ENCODE measurements around the gene CLASP2. TPM values are rescaled to one million over a fixed set of nuclear protein-coding genes. Genes with fewer than 3 reads are reported as not detected.

CLASP2 gene
- total RNA-seq, 1 donor from 2014 or later, result 125 TPM

- H3K27me3 ChIP-seq, result no peaks in the 10 kb centered on the region
- H3K36me3 Mint-ChIP-seq, result no peaks in the 10 kb centered on the region
- no peak overlapping the region for H2AFZ ChIP-seq (replicated peaks)
- H3K4me1 ChIP-seq, result no peaks in the 10 kb centered on the region
- H3K9me3 ChIP-seq (ENCODE audit: low read depth), result no peaks in the 10 kb centered on the region
- H3K27ac ChIP-seq, result no peak overlapping the region
- no peak overlapping the region for H3K4me3 ChIP-seq
- H3K9ac ChIP-seq, result no peak overlapping the region
- H3K79me2 ChIP-seq (ENCODE audit: low read depth), result peaks cover 5% of the 10 kb centered on the region
- no peaks in the 10 kb centered on the region for H3K36me3 ChIP-seq
- peak overlapping the region; percentile 37 for H3K27ac Mint-ChIP-seq
- no peaks in the 10 kb centered on the region for H3K27me3 Mint-ChIP-seq (ENCODE audit: insufficient read depth, low read depth)
- TF ChIP-seq EZH2phosphoT487 (IDR thresholded peaks at IDR 0.05) (no peak), EZH2 (IDR thresholded peaks at IDR 0.05) (no peak), CTCF (IDR thresholded peaks at IDR 0.05) (no peak)
- no peak overlapping the region for H3K4me2 ChIP-seq
- no peaks in the 10 kb centered on the region for H3K9me3 Mint-ChIP-seq
- no peak overlapping the region for H3K4me3 Mint-ChIP-seq
- peaks cover 7% of the 10 kb centered on the region for H3K4me1 Mint-ChIP-seq
- no peaks in the 10 kb centered on the region for H3F3A ChIP-seq (ENCODE audit: low read depth)
- no peak for DNase-seq (ENCODE audit: low spot score)
- peaks cover 2% of the 10 kb centered on the region for H4K20me1 ChIP-seq (ENCODE audit: low read depth)
These were observed 4.1 kb upstream of the CLASP2 start for GRCh38 chr3:33722191-33722590.

GRCh38 chr3:33718595-33718907, 497 bp upstream of the CLASP2 start:
- TF ChIP-seq CTCF (IDR thresholded peaks at IDR 0.05) (no peak), EZH2phosphoT487 (IDR thresholded peaks at IDR 0.05) (no peak), EZH2 (IDR thresholded peaks at IDR 0.05) (no peak)
- peaks cover 41% of the 10 kb centered on the region for H3K79me2 ChIP-seq (ENCODE audit: low read depth)
- no peak overlapping the region for H3K9ac ChIP-seq
- no peak for DNase-seq (ENCODE audit: low spot score)
- Mint-ChIP-seq H3K4me3 (no peak overlapping the region), H3K27ac (peak overlapping the region; percentile 90), H3K36me3 (peaks cover 2% of the 10 kb centered on the region), H3K9me3 (no peaks in the 10 kb centered on the region), H3K4me1 (peaks cover 14% of the 10 kb centered on the region), H3K27me3 (ENCODE audit: insufficient read depth, low read depth) (no peaks in the 10 kb centered on the region)
- peaks cover 15% of the 10 kb centered on the region for H3K4me1 ChIP-seq
- peak overlapping the region; percentile 97 for H2AFZ ChIP-seq (replicated peaks)
- peak overlapping the region; percentile 75 for H3K4me3 ChIP-seq
- no peak overlapping the region for H3K27ac ChIP-seq
- no peaks in the 10 kb centered on the region for H3F3A ChIP-seq (ENCODE audit: low read depth)
- H3K4me2 ChIP-seq, result peak overlapping the region; percentile 97
- H4K20me1 ChIP-seq (ENCODE audit: low read depth), result peaks cover 27% of the 10 kb centered on the region
- no peaks in the 10 kb centered on the region for H3K36me3 ChIP-seq
- no peaks in the 10 kb centered on the region for H3K27me3 ChIP-seq
- H3K9me3 ChIP-seq (ENCODE audit: low read depth), result no peaks in the 10 kb centered on the region

- no peaks in the 10 kb centered on the region for H3F3A ChIP-seq (ENCODE audit: low read depth)
- H3K27ac Mint-ChIP-seq, result no peak overlapping the region
- peak overlapping the region; percentile 75 for H3K4me3 ChIP-seq
- no peak overlapping the region for H3K4me3 Mint-ChIP-seq
- DNase-seq (ENCODE audit: low spot score), result peak; percentile 87
- H3K36me3 Mint-ChIP-seq, result peaks cover 3% of the 10 kb centered on the region
- no peaks in the 10 kb centered on the region for H3K9me3 Mint-ChIP-seq
- H3K4me2 ChIP-seq, result peak overlapping the region; percentile 97
- H3K9ac ChIP-seq, result peak overlapping the region; percentile 45
- no peak for TF ChIP-seq CTCF (IDR thresholded peaks at IDR 0.05)
- H3K4me1 ChIP-seq, result peaks cover 15% of the 10 kb centered on the region
- peaks cover 51% of the 10 kb centered on the region for H3K79me2 ChIP-seq (ENCODE audit: low read depth)
- peak overlapping the region; percentile 87 for H3K27ac ChIP-seq
- no peaks in the 10 kb centered on the region for H3K27me3 ChIP-seq
- H3K27me3 Mint-ChIP-seq (ENCODE audit: insufficient read depth, low read depth), result no peaks in the 10 kb centered on the region
- peaks cover 27% of the 10 kb centered on the region for H4K20me1 ChIP-seq (ENCODE audit: low read depth)
- H3K4me1 Mint-ChIP-seq, result peaks cover 14% of the 10 kb centered on the region
- H3K36me3 ChIP-seq, result no peaks in the 10 kb centered on the region
- H3K9me3 ChIP-seq (ENCODE audit: low read depth), result no peaks in the 10 kb centered on the region
- peak overlapping the region; percentile 97 for H2AFZ ChIP-seq (replicated peaks)
These were observed 513 bp downstream of the CLASP2 start for GRCh38 chr3:33717616-33717865.

GRCh38 chr3:33716227-33716626, 1.8 kb downstream of the CLASP2 start:
- Histone ChIP-seq H3K27me3 (no peaks in the 10 kb centered on the region), H3K4me1 (peaks cover 15% of the 10 kb centered on the region), H3K36me3 (peaks cover 4% of the 10 kb centered on the region), H3K27ac (no peak overlapping the region), H3K4me3 (peak overlapping the region; percentile 75), H3K79me2 (ENCODE audit: low read depth) (peaks cover 65% of the 10 kb centered on the region), H3K9me3 (ENCODE audit: low read depth) (peaks cover 7% of the 10 kb centered on the region), H3K9ac (no peak overlapping the region), H2AFZ (replicated peaks) (no peak overlapping the region), H3F3A (ENCODE audit: low read depth) (no peaks in the 10 kb centered on the region), H3K4me2 (peak overlapping the region; percentile 97), H4K20me1 (ENCODE audit: low read depth) (peaks cover 27% of the 10 kb centered on the region)
- no peak for TF ChIP-seq EZH2phosphoT487 (IDR thresholded peaks at IDR 0.05)
- no peak for TF ChIP-seq CTCF (IDR thresholded peaks at IDR 0.05)
- TF ChIP-seq EZH2 (IDR thresholded peaks at IDR 0.05), result no peak
- H3K36me3 Mint-ChIP-seq, result peaks cover 12% of the 10 kb centered on the region
- H3K27me3 Mint-ChIP-seq (ENCODE audit: insufficient read depth, low read depth), result no peaks in the 10 kb centered on the region
- peaks cover 14% of the 10 kb centered on the region for H3K4me1 Mint-ChIP-seq
- DNase-seq (ENCODE audit: low spot score), result no peak
- peaks cover 10% of the 10 kb centered on the region for H3K9me3 Mint-ChIP-seq
- H3K4me3 Mint-ChIP-seq, result no peak overlapping the region
- no peak overlapping the region for H3K27ac Mint-ChIP-seq

Measured in neural progenitor cell (in vitro differentiated cells).